B cell (primary cell): ENCODE data around the gene DTNA. TPM values are rescaled to one million over a fixed set of nuclear protein-coding genes. Genes with fewer than 3 reads are reported as not detected.

Experiments used
- ATAC-seq: fragments of 200-7000 bp; cut with Tn5 transposase; one replicate; pipeline ENCODE4 v1.10.0; 2021; ENCODE audit warnings: low read depth, mild to moderate bottlenecking, moderate number of reproducible peaks, moderate library complexity
- CTCF ChIA-PET: fragments of 350-600 bp; sonication (Branson Sonifier 250); formaldehyde crosslinking; loops from one replicate; lab custom pipeline; 2021; ENCODE audit warnings: antibody characterized with exemption, inconsistent platforms; lab: Charles Lee
- POLR2A ChIA-PET: fragments of 350-600 bp; sonication (Branson Sonifier 250); formaldehyde crosslinking; loops from one replicate; lab custom pipeline; 2021; ENCODE audit warnings: antibody characterized with exemption; lab: Charles Lee
- DNase-seq: peaks from one replicate; pipeline ENCODE4 v3.0.0; 2013
- H2AFZ ChIP-seq: 2 replicates; pipeline ENCODE4 v1.6.1; 2012; ENCODE audit warnings: mild to moderate bottlenecking, low read depth, low read length; ENCODE audit not compliant: insufficient read depth, poor library complexity, severe bottlenecking
- H3K27ac ChIP-seq, 2 donors: 1 replicate in 1 of 2; 2 replicates in 1 of 2; pipeline ENCODE4 v1.5.1; 2012 to 2013; ENCODE audit warnings: low read length in 2 of 2, mild to moderate bottlenecking in 2 of 2, moderate library complexity in 1 of 2
- H3K27me3 ChIP-seq, 4 experiments: fragments of 200-600 bp in 1 of 4; sonication (generic) in 1 of 4; replicated peaks in 1 of 4; 1 replicate in 2 of 4; 2 replicates in 2 of 4; pipeline versions ENCODE4 v1.6.1 to v1.7.0; 2013 to 2016; ENCODE audit warnings: low read length in 3 of 4, mild to moderate bottlenecking in 2 of 4, mixed read lengths in 1 of 4, moderate library complexity in 1 of 4; ENCODE audit not compliant: insufficient read depth in 4 of 4, control insufficient read depth in 3 of 4; ENCODE audit errors: control extremely low read depth in 1 of 4
- H3K36me3 ChIP-seq, 2 experiments: replicated peaks in 1 of 2; 1 replicate in 1 of 2; 2 replicates in 1 of 2; pipeline versions ENCODE4 v1.6.1 to v1.7.1; 2013; ENCODE audit warnings: low read length in 1 of 2; ENCODE audit not compliant: insufficient read depth in 2 of 2, control insufficient read depth in 1 of 2; ENCODE audit errors: control extremely low read depth in 1 of 2, extremely low read depth in 1 of 2
- H3K4me1 ChIP-seq, 2 donors: fragments of 200-600 bp in 1 of 2; sonication (generic) in 1 of 2; 1 replicate in 1 of 2; 2 replicates in 1 of 2; pipeline versions ENCODE4 v1.5.1 to v1.6.1; 2013 to 2017; ENCODE audit warnings: low read length in 2 of 2; ENCODE audit not compliant: control insufficient read depth in 2 of 2, insufficient read depth in 2 of 2
- H3K4me2 ChIP-seq: replicated peaks from 2 replicates; pipeline ENCODE3; 2012; ENCODE audit warnings: mild to moderate bottlenecking, low read depth, low read length; ENCODE audit not compliant: poor library complexity, severe bottlenecking
- H3K4me3 ChIP-seq, 5 experiments: fragments of 200-600 bp in 1 of 5; sonication (generic) in 1 of 5; 1 replicate in 3 of 5; 2 replicates in 2 of 5; pipeline versions ENCODE4 v1.5.1 to v1.7.0; 2011 to 2016; ENCODE audit warnings: low read length in 4 of 5, mild to moderate bottlenecking in 4 of 5, low read depth in 2 of 5, control low read depth in 1 of 5, moderate library complexity in 1 of 5; ENCODE audit not compliant: insufficient read depth in 1 of 5; ENCODE audit errors: control extremely low read depth in 1 of 5, extremely low read depth in 1 of 5
- H3K79me2 ChIP-seq: fragments of 200-600 bp; sonication (generic); one replicate; pipeline ENCODE4 v1.6.0; 2016; ENCODE audit warnings: low read length; ENCODE audit not compliant: control insufficient read depth, insufficient read depth
- H3K9ac ChIP-seq: fragments of 200-600 bp; sonication (generic); 2 replicates; pipeline ENCODE4 v1.6.1; 2017; ENCODE audit warnings: mild to moderate bottlenecking, low read length, moderate library complexity
- H3K9me3 ChIP-seq, 3 donors: one replicate each; pipeline versions ENCODE4 v1.6.1 to v1.7.1; 2013; ENCODE audit warnings: low read length in 2 of 3; ENCODE audit not compliant: control insufficient read depth in 2 of 3, insufficient read depth in 1 of 3; ENCODE audit errors: control extremely low read depth in 1 of 3
- H4K20me1 ChIP-seq: 2 replicates; pipeline ENCODE4 v1.6.0; 2012; ENCODE audit warnings: mild to moderate bottlenecking, low read length; ENCODE audit not compliant: insufficient read depth, control insufficient read depth, poor library complexity, severe bottlenecking
- H3K27ac Mint-ChIP-seq: one replicate; pipeline ENCODE4 v1.8.0; 2021; ENCODE audit warnings: mixed read lengths
- H3K27me3 Mint-ChIP-seq: one replicate; pipeline ENCODE4 v1.8.0; 2021; ENCODE audit warnings: mixed read lengths
- H3K4me1 Mint-ChIP-seq: one replicate; pipeline ENCODE4 v1.8.0; 2021; ENCODE audit warnings: mixed read lengths
- H3K4me3 Mint-ChIP-seq: one replicate; pipeline ENCODE4 v1.8.0; 2021; ENCODE audit warnings: mixed read lengths
- H3K9me3 Mint-ChIP-seq: one replicate; pipeline ENCODE4 v1.8.0; 2022; ENCODE audit warnings: mixed read lengths; ENCODE audit not compliant: insufficient read depth
- EZH2 ChIP-seq: IDR thresholded peaks from 2 replicates; pipeline ENCODE4 v1.6.1; 2012; ENCODE audit warnings: borderline replicate concordance, low read depth, mild to moderate bottlenecking, moderate library complexity, low read length; ENCODE audit not compliant: insufficient read depth, poor library complexity, severe bottlenecking
- WGBS: methylation state at CpG from one replicate; pipeline ENCODE4 v1.1.5; 2013; ENCODE audit warnings: missing lambda C conversion rate; ENCODE audit not compliant: insufficient coverage; 5-methylcytosine and 5-hydroxymethylcytosine counted together
- intact Hi-C: fragments of 100-400 bp; cut with micrococcal nuclease; formaldehyde crosslinking; loops from one replicate; pipeline ENCODE4 v1.10.0; 2022
- polyA plus RNA-seq: library from polyadenylated mRNA; depleted of rRNA; stranded (reverse); fragments of >200 nt; gene quantifications from 2 replicates; pipeline ENCODE4 v1.2.3, GENCODE V29; 2012
- total RNA-seq, 2 donors: library from RNA; stranded (reverse); fragments of 120-200 nt in 1 of 2; gene quantifications; 1 replicate in 1 of 2; 2 replicates in 1 of 2; pipeline versions ENCODE4 v1.2.3 to v1.2.4, GENCODE V29; 2013 to 2022
- TF ChIP-seq, protein P1 (sequence below): fragments of 200-600 bp; IDR thresholded peaks from one replicate; pipeline ENCODE4 v1.8.0; 2022; ENCODE audit warnings: antibody characterized with exemption, mild to moderate bottlenecking

DTNA gene
- total and polyA plus RNA-seq, 2 donors (not counting 1 experiment from before 2014, with no cell fraction given): not detected

DNA sequence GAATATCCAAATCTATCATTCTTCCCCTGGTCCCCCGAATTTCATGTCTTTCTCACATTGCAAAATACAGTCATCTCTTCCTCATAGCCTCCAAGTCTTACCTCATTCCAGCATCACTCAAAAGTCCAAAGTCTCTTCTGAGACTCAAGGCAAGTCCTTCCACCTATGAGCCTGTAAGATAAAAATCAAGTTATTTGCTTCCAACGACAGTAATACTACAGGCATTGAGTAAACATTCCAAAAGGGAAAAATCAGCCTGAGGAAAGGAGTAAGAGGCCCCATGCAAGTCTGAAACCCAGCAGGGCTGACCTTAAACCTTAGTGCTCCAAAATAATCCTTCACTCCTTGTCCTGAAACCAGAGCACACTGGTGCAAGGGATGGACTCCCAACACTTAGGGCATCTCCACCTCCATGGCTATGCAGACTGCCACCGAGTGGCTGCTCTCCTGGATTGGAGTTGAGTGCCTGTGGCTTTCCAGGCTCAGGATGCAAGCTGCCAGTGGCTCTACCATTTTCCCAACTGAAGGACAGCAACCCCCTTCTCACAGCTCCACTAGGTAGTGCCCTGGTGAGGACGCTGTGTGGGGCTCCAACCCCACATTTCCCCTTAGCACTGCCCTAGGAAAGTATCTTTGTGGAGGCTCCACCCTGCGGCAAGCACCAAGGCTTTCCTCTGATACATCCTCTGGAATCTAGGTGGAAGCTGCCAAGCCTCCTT lies 16.3 kb downstream of the DTNA start:
- no peak overlapping the region for H2AFZ ChIP-seq
- no peaks in the 10 kb centered on the region for H3K27me3 Mint-ChIP-seq
- H3K4me1 Mint-ChIP-seq: no peaks in the 10 kb centered on the region
- no peak overlapping the region for H3K27ac Mint-ChIP-seq
- H3K36me3 ChIP-seq: no peaks in the 10 kb centered on the region
- H3K4me3 ChIP-seq: no peak overlapping the region
- ATAC-seq (no peak), DNase-seq (no peak)
- H3K79me2 ChIP-seq: no peaks in the 10 kb centered on the region
- H4K20me1 ChIP-seq: no peaks in the 10 kb centered on the region
- no peak overlapping the region for H3K4me3 Mint-ChIP-seq
- H3K27me3 ChIP-seq: no peaks in the 10 kb centered on the region
- TF ChIP-seq EZH2: no peak
- TF ChIP-seq, protein P1, sequence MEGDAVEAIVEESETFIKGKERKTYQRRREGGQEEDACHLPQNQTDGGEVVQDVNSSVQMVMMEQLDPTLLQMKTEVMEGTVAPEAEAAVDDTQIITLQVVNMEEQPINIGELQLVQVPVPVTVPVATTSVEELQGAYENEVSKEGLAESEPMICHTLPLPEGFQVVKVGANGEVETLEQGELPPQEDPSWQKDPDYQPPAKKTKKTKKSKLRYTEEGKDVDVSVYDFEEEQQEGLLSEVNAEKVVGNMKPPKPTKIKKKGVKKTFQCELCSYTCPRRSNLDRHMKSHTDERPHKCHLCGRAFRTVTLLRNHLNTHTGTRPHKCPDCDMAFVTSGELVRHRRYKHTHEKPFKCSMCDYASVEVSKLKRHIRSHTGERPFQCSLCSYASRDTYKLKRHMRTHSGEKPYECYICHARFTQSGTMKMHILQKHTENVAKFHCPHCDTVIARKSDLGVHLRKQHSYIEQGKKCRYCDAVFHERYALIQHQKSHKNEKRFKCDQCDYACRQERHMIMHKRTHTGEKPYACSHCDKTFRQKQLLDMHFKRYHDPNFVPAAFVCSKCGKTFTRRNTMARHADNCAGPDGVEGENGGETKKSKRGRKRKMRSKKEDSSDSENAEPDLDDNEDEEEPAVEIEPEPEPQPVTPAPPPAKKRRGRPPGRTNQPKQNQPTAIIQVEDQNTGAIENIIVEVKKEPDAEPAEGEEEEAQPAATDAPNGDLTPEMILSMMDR: no peak
- intact Hi-C loops: no loop called here
- no peak overlapping the region for H3K4me2 ChIP-seq
- ChIA-PET POLR2A (no interaction called here), CTCF (no interaction called here)
- no peak overlapping the region for H3K9ac ChIP-seq
- WGBS: 74% methylated on average over 4 of the region's 5 CpGs
- H3K4me1 ChIP-seq: no peaks in the 10 kb centered on the region
- H3K9me3 Mint-ChIP-seq: peaks cover 5% of the 10 kb centered on the region
- H3K9me3 ChIP-seq: no peaks in the 10 kb centered on the region
- H3K27ac ChIP-seq: no peak overlapping the region

DNA sequence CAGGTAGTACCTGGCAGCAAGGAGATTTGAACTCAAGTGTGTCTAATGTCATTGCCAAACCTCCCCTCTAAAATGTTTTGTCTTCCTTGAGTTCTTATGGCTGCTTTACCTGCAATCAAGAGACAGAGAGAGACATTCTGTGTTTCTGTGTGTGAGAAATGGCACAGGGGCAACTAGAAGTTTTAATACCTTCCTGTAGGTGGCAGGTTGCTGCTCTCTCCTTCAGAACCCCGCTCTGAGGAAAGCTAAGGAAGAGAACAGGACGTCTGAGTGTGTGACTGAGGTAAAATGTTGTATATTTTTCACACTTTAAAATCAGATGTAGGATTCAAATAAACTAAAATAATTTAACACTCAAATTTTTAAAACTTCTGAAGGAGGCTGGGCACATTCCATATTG lies 19.2 kb downstream of the DTNA start:
- Mint-ChIP-seq H3K27me3 (no peaks in the 10 kb centered on the region), H3K4me3 (no peak overlapping the region), H3K9me3 (peaks cover 5% of the 10 kb centered on the region), H3K27ac (no peak overlapping the region), H3K4me1 (no peaks in the 10 kb centered on the region)
- Histone ChIP-seq H3K4me3 (no peak overlapping the region), H3K9ac (no peak overlapping the region), H3K27ac (no peak overlapping the region), H4K20me1 (no peaks in the 10 kb centered on the region), H3K9me3 (no peaks in the 10 kb centered on the region), H2AFZ (no peak overlapping the region), H3K79me2 (no peaks in the 10 kb centered on the region), H3K36me3 (no peaks in the 10 kb centered on the region), H3K4me2 (no peak overlapping the region), H3K27me3 (no peaks in the 10 kb centered on the region), H3K4me1 (no peaks in the 10 kb centered on the region)
- ATAC-seq: no peak
- no CpG with 5 or more reads among the region's 2 CpGs for WGBS
- ChIA-PET POLR2A (no interaction called here), CTCF (interaction anchor here (0.8 kb wide), 1 partner anchor 8 kb away, joined by 3 read pairs; no protein-coding TSS in a partner anchor)
- DNase-seq: no peak
- TF ChIP-seq, protein P1: no peak
- no peak for TF ChIP-seq EZH2
- intact Hi-C loops: no loop called here
